Naive B cell (primary cell): Measurements from ENCODE around the gene OTOF. TPM values are rescaled to one million over a fixed set of nuclear protein-coding genes. Genes with fewer than 3 reads are reported as not detected.

Experiments used
- ATAC-seq, 2 donors: fragments of 150-1000 bp; cut with Tn5 transposase; 2 replicates each; pipeline ENCODE4 v1.10.0; 2021; ENCODE audit warnings: low read depth in 2 of 2, mild to moderate bottlenecking in 2 of 2, moderate library complexity in 2 of 2
- DNase-seq: peaks from one replicate; pipeline ENCODE4 v3.0.0; 2022
- H3K27ac Mint-ChIP-seq, 6 donors: one replicate each; pipeline ENCODE4 v1.8.0; 2020 to 2022; ENCODE audit warnings: mild to moderate bottlenecking in 6 of 6, mixed read lengths in 6 of 6, moderate library complexity in 5 of 6, inconsistent platforms in 2 of 6
- H3K27me3 Mint-ChIP-seq, 3 donors: one replicate each; pipeline ENCODE4 v1.8.0; 2021 to 2022; ENCODE audit warnings: mixed read lengths in 3 of 3, mild to moderate bottlenecking in 1 of 3
- H3K36me3 Mint-ChIP-seq, 2 donors: one replicate each; pipeline ENCODE4 v1.8.0; 2020 to 2022; ENCODE audit warnings: mixed read lengths in 2 of 2, inconsistent platforms in 1 of 2, mild to moderate bottlenecking in 1 of 2
- H3K4me1 Mint-ChIP-seq, 3 donors: one replicate each; pipeline ENCODE4 v1.8.0; 2020 to 2022; ENCODE audit warnings: mixed read lengths in 3 of 3, inconsistent platforms in 1 of 3, mild to moderate bottlenecking in 1 of 3, moderate library complexity in 1 of 3
- H3K4me3 Mint-ChIP-seq, 8 donors: one replicate each; pipeline ENCODE4 v1.8.0; 2020 to 2022; ENCODE audit warnings: mild to moderate bottlenecking in 8 of 8, mixed read lengths in 8 of 8, moderate library complexity in 8 of 8, inconsistent platforms in 2 of 8
- H3K9me3 Mint-ChIP-seq, 7 donors: one replicate each; pipeline ENCODE4 v1.8.0; 2020 to 2022; ENCODE audit warnings: mixed read lengths in 7 of 7, mild to moderate bottlenecking in 5 of 7, inconsistent platforms in 2 of 7, moderate library complexity in 1 of 7
- polyA plus RNA-seq, 6 donors: library from polyadenylated mRNA; unstranded; fragments of 300-500 nt; fragmentation: Illumina TruSeq; gene quantifications; one replicate each; pipeline ENCODE4 v1.2.3, GENCODE V29; 2021; ENCODE audit warnings: low read depth in 6 of 6

OTOF gene
- polyA plus RNA-seq, 6 donors from 2014 or later = not detected

GRCh38 chr2:26409785-26410184 lies 68.1 kb downstream of the OTOF start:
- no peaks in the 10 kb centered on the region for H3K9me3 Mint-ChIP-seq
- no peak overlapping the region for H3K4me3 Mint-ChIP-seq
- DNase-seq (no peak), ATAC-seq (no peak)
- peaks cover 4 to 9% (median 6%) of the 10 kb centered on the region in 3 donors for H3K4me1 Mint-ChIP-seq
- H3K27ac Mint-ChIP-seq = no peak overlapping the region
- H3K36me3 Mint-ChIP-seq = no peaks in the 10 kb centered on the region
- peaks cover 13 to 16% (median 16%) of the 10 kb centered on the region in 3 donors for H3K27me3 Mint-ChIP-seq

GRCh38 chr2:26407526-26407925 lies 70.4 kb downstream of the OTOF start:
- no peak overlapping the region for H3K4me3 Mint-ChIP-seq
- ATAC-seq (no peak), DNase-seq (no peak)
- H3K4me1 Mint-ChIP-seq = peaks cover 4 to 9% (median 6%) of the 10 kb centered on the region in 3 donors
- no peak overlapping the region for H3K27ac Mint-ChIP-seq
- H3K36me3 Mint-ChIP-seq = no peaks in the 10 kb centered on the region
- peaks cover 16 to 19% (median 16%) of the 10 kb centered on the region in 3 donors for H3K27me3 Mint-ChIP-seq
- H3K9me3 Mint-ChIP-seq = no peaks in the 10 kb centered on the region

Other genes with a start within 250 kb of the OTOF start
- gene HADHA, start 233.5 kb downstream of the OTOF start, polyA plus RNA-seq = 100 to 1,000 TPM in 4 of 6 donors, 10 to 100 TPM in 2; 77.4 to 118 (median 102) TPM
- 100 to 1,000 TPM in 5 of 6 donors, 10 to 100 TPM in 1; 97.7 to 133 (median 110) TPM for gene HADHB, start 233.2 kb downstream of the OTOF start, polyA plus RNA-seq
- gene SELENOI, start 132.0 kb downstream of the OTOF start, polyA plus RNA-seq = 1 to 10 TPM; 1.2 to 8.0 (median 5.0) TPM
- 1 to 10 TPM in 1 of 6 donors, under 1 TPM in 5; 0.09 to 1.4 (median 0.18) TPM for gene ADGRF3, start 131.3 kb downstream of the OTOF start, polyA plus RNA-seq
- not detected for gene DRC1, start 76.2 kb downstream of the OTOF start, polyA plus RNA-seq
- gene CIB4, start 163.2 kb upstream of the OTOF start, polyA plus RNA-seq = not detected
- not detected for gene KCNK3, start 214.6 kb upstream of the OTOF start, polyA plus RNA-seq